WERI-Rb-1 (cell line): Measurements from ENCODE around the gene EPHA4.

Experiments
- DNase-seq: peaks from one replicate; pipeline ENCODE4 v3.0.0-alpha.2; 2020
- H3K27ac ChIP-seq: fragments of 250-450 bp; sonication (Bioruptor Pico); 2 replicates; pipeline ENCODE4 v1.5.1; 2020; ENCODE audit warnings: mild to moderate bottlenecking, moderate library complexity
- H3K27me3 ChIP-seq: fragments of 250-450 bp; sonication (Bioruptor Pico); 2 replicates; pipeline ENCODE4 v1.5.1; 2021; ENCODE audit warnings: mild to moderate bottlenecking, low read depth, moderate library complexity; ENCODE audit not compliant: insufficient read depth, severe bottlenecking
- H3K36me3 ChIP-seq: fragments of 250-450 bp; sonication (Bioruptor Pico); 2 replicates; pipeline ENCODE4 v1.5.1; 2020; ENCODE audit warnings: mild to moderate bottlenecking, moderate library complexity
- H3K4me3 ChIP-seq: 2 replicates; pipeline ENCODE4 v1.5.1; 2011; ENCODE audit warnings: low read depth, mild to moderate bottlenecking, control low read depth, low read length
- H3K9me3 ChIP-seq: fragments of 250-450 bp; sonication (Bioruptor Pico); 2 replicates; pipeline ENCODE4 v1.5.1; 2021; ENCODE audit warnings: mild to moderate bottlenecking, moderate library complexity; ENCODE audit not compliant: severe bottlenecking
- TF ChIP-seq, protein P1 (sequence below): IDR thresholded peaks from 2 replicates; pipeline ENCODE4 v1.5.1; 2011; ENCODE audit warnings: low read depth, mild to moderate bottlenecking, control low read depth, inconsistent platforms, low read length

The EPHA4 gene

DNA sequence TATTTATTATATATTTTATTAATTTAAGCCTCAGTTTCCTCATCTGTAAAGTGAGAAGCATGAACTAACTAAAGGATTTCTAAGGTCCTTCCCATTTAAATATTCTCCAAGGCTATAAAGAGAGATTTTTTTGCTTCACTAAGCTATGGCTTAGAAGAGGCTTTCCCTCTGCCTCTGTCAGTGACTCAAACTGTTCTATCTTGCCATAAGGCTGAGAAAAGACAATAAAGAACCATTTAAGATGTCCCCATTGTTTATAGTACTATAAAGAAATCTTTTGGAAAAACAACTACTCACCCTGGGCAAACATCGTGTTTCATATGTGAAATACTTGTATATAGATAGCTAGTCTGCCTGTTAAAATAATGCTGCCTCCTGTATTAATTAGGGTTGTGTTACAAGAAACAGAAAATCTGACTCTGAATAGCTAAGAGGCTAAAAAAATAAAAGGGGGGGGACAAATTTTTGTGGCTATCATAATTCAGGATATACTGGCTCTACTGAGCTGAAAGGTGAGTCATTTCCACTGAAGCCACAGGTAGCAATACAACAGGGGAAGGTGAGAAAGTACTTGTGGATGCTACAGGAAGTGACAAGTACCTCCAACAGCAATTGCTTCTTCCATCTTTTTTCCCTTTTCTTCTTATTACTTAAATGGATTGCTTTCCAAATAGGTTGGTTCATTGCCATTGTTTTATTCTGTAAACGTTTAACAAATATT is 25.4 kb downstream of the EPHA4 start:
- no peak overlapping the region for H3K4me3 ChIP-seq
- no peak for DNase-seq
- H3K27ac ChIP-seq = no peak overlapping the region
- H3K36me3 ChIP-seq = no peaks in the 10 kb centered on the region
- H3K9me3 ChIP-seq = no peaks in the 10 kb centered on the region
- H3K27me3 ChIP-seq = no peaks in the 10 kb centered on the region
- TF ChIP-seq, protein P1, sequence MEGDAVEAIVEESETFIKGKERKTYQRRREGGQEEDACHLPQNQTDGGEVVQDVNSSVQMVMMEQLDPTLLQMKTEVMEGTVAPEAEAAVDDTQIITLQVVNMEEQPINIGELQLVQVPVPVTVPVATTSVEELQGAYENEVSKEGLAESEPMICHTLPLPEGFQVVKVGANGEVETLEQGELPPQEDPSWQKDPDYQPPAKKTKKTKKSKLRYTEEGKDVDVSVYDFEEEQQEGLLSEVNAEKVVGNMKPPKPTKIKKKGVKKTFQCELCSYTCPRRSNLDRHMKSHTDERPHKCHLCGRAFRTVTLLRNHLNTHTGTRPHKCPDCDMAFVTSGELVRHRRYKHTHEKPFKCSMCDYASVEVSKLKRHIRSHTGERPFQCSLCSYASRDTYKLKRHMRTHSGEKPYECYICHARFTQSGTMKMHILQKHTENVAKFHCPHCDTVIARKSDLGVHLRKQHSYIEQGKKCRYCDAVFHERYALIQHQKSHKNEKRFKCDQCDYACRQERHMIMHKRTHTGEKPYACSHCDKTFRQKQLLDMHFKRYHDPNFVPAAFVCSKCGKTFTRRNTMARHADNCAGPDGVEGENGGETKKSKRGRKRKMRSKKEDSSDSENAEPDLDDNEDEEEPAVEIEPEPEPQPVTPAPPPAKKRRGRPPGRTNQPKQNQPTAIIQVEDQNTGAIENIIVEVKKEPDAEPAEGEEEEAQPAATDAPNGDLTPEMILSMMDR = no peak

DNA sequence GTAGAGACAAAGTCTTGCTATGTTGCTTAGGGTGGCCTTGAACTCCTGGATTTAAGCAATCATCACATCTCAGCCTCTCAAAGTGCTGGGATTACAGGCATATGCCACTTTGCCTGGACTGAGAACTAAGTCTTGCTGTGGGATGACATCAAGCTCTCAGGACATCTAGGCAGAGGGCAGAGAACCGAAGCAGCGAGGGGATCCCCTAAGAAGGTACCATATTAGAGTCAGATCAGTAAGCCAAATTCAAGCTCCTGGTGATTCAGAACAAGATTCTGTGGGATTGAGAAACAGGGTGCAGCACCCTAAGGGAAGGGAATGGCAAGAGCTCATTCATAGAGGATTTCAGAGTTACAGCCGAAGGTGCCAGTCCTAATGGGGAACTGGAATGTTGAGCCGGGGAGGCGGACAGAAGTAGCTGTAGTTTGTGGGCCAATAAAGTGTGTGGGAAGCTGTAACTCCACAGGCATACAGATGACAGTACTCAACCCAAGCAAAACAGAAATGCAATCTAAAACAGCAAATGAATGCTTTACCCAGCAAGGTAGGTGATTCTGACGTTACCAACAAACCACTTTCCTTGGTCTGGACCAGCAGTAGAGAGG is 30.9 kb downstream of the EPHA4 start:
- H3K27me3 ChIP-seq = no peaks in the 10 kb centered on the region
- DNase-seq = no peak
- H3K36me3 ChIP-seq = no peaks in the 10 kb centered on the region
- H3K27ac ChIP-seq = no peak overlapping the region
- TF ChIP-seq, protein P1 = no peak
- H3K4me3 ChIP-seq = no peak overlapping the region
- H3K9me3 ChIP-seq = no peaks in the 10 kb centered on the region

DNA sequence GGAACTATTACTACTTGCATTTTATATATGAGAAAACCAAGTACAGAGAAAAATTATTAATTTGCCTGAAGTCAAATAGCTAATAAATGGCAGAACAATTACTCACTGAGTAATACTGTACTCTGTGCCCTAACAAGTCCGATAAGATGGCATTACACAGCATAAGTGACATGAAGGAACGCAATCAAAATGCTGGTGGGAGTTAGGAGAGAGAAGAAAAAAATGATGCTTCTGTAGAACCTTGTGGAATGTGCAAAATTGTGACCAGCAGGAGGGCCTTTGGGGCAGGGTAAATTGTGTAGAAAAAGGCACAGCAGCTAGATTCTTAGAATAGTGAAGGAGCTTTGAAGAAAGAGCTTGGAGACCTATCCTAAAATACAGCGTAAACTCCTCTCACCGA is 32.9 kb downstream of the EPHA4 start:
- Histone ChIP-seq H3K36me3 (no peaks in the 10 kb centered on the region), H3K9me3 (no peaks in the 10 kb centered on the region), H3K4me3 (no peak overlapping the region), H3K27ac (no peak overlapping the region), H3K27me3 (no peaks in the 10 kb centered on the region)
- no peak for DNase-seq
- TF ChIP-seq, protein P1 = no peak

DNA sequence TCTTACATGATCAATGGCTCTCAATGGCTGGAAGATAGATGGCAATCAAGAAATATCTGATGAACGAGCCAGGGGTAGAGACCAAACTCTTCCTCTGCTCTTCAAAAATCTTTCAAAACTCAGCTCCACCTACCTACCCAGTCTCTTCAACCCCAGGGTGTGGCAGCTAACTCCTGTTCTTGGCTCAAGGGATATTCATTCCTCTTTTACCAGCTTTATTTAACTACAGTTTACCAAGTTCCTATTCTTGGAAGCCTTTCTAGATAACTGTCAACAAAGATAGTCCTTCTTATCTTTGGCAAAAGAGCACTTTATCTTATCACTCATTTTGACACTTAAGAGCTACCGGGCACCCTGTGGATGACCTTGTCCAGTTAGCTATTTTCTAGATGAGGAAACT is 36.3 kb downstream of the EPHA4 start:
- Histone ChIP-seq H3K27ac (no peak overlapping the region), H3K36me3 (no peaks in the 10 kb centered on the region), H3K4me3 (no peak overlapping the region), H3K9me3 (no peaks in the 10 kb centered on the region), H3K27me3 (no peaks in the 10 kb centered on the region)
- TF ChIP-seq, protein P1 = no peak
- DNase-seq = no peak

DNA sequence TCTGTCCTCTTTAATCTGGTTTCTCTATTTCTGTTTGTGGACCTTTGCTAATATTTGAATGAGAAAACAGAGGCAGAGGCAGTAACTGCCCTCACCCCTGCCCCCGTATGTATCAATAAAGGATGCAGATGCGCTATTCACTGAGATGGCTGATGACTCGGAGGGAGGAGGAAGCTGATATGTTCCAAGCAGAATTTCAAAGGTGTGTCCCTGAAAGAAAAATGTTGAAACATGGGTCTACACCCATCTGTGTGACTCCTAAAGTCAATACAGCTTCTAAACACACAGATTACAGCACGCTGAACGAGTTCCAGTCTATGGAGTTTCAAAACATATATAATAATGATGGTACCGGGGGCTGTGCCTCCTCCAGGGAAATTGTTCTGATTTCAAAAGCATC is 38.8 kb downstream of the EPHA4 start:
- Histone ChIP-seq H3K27ac (no peak overlapping the region), H3K4me3 (no peak overlapping the region), H3K9me3 (no peaks in the 10 kb centered on the region), H3K36me3 (no peaks in the 10 kb centered on the region), H3K27me3 (no peaks in the 10 kb centered on the region)
- TF ChIP-seq, protein P1 = no peak
- no peak for DNase-seq

DNA sequence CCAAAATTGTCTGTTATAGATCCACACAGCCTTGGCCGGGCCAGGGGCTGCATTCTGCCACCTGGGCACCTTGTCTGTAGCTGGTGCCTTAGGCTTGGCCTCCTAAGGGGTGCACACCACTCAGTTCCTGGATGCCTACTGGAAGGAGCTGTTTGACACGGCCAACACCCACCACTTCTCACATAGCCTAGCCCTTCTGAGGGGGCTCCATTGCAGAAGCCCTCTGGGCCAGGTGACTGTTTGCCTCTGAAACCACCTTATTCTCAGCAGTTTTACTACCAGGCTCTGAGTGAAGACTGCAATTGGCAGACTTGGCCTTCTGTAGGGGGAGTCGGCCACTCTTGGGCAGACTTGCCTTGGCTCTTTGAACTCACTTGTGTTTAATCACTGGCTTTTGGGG is 39.5 kb downstream of the EPHA4 start:
- TF ChIP-seq, protein P1 = no peak
- Histone ChIP-seq H3K4me3 (no peak overlapping the region), H3K27ac (no peak overlapping the region), H3K27me3 (no peaks in the 10 kb centered on the region), H3K36me3 (no peaks in the 10 kb centered on the region), H3K9me3 (no peaks in the 10 kb centered on the region)
- no peak for DNase-seq
